Suppressor macrophage treated with lipopolysaccharide for 4 hours (primary cell): ENCODE results near the gene CDRT15L2.
"Not testable (repeated sequence)": the region's sequence is repeated elsewhere in the genome, so short reads cannot be mapped to it uniquely, and the experiment has no call there.

Experiments used
- DNase-seq: peaks from one replicate; pipeline ENCODE4 v3.0.0-alpha.2; 2020

Gene CDRT15L2

GRCh38 chr17:20583891-20584577 is 4.5 kb downstream of the CDRT15L2 start:
- DNase-seq = not testable (repeated sequence)

GRCh38 chr17:20588744-20589453 is 9.4 kb downstream of the CDRT15L2 start:
- DNase-seq = peak; percentile 7

GRCh38 chr17:20589454-20589810 is 9.9 kb downstream of the CDRT15L2 start:
- DNase-seq = not testable (repeated sequence)

GRCh38 chr17:20591040-20591439 is 11.5 kb downstream of the CDRT15L2 start:
- DNase-seq = not testable (repeated sequence)

- DNase-seq = not testable (repeated sequence)
These were observed 26.0 kb downstream of the CDRT15L2 start for GRCh38 chr17:20605568-20605967.

- not testable (repeated sequence) for DNase-seq
These were observed 30.0 kb downstream of the CDRT15L2 start for GRCh38 chr17:20609490-20609889.

- DNase-seq = no peak
These were observed 31.8 kb downstream of the CDRT15L2 start for GRCh38 chr17:20611309-20611708.

- DNase-seq = no peak
These were observed 33.1 kb downstream of the CDRT15L2 start for GRCh38 chr17:20612635-20613034.

GRCh38 chr17:20613248-20613647 is 33.7 kb downstream of the CDRT15L2 start:
- DNase-seq = no peak

GRCh38 chr17:20613905-20614304 is 34.4 kb downstream of the CDRT15L2 start:
- no peak for DNase-seq

- DNase-seq = peak; percentile 6
These were observed 35.9 kb downstream of the CDRT15L2 start for GRCh38 chr17:20615461-20615860.
